Parathyroid adenoma (tissue), 2 donors: Measurements from ENCODE around the gene CENPF.

Experiments used
- H2AFZ ChIP-seq: fragments of 300-600 bp; sonication (generic); one replicate; pipeline ENCODE4 v1.7.0; 2017; ENCODE audit warnings: antibody characterized with exemption, mild to moderate bottlenecking
- H3K27ac ChIP-seq: fragments of 300-600 bp; sonication (generic); one replicate; pipeline ENCODE4 v1.7.0; 2017
- H3K27me3 ChIP-seq: fragments of 300-600 bp; sonication (generic); one replicate; pipeline ENCODE4 v1.7.0; 2017; ENCODE audit warnings: low read length; ENCODE audit not compliant: control insufficient read depth, insufficient read depth
- H3K36me3 ChIP-seq: fragments of 300-600 bp; sonication (generic); one replicate; pipeline ENCODE4 v1.7.0; 2017; ENCODE audit warnings: low read length; ENCODE audit not compliant: control insufficient read depth, insufficient read depth
- H3K4me1 ChIP-seq: fragments of 300-600 bp; sonication (generic); one replicate; pipeline ENCODE4 v1.7.0; 2017; ENCODE audit warnings: control low read depth
- H3K4me2 ChIP-seq: fragments of 300-600 bp; sonication (generic); one replicate; pipeline ENCODE4 v1.7.0; 2017; ENCODE audit warnings: low read length
- H3K4me3 ChIP-seq: fragments of 300-600 bp; sonication (generic); one replicate; pipeline ENCODE4 v1.7.0; 2017; ENCODE audit warnings: low read depth, low read length
- H3K79me2 ChIP-seq: fragments of 300-600 bp; sonication (generic); one replicate; pipeline ENCODE4 v1.7.0; 2017; ENCODE audit warnings: control low read depth
- H3K9ac ChIP-seq: fragments of 300-600 bp; sonication (generic); one replicate; pipeline ENCODE4 v1.7.0; 2017; ENCODE audit warnings: mild to moderate bottlenecking
- H3K9me3 ChIP-seq: fragments of 300-600 bp; sonication (generic); one replicate; pipeline ENCODE4 v1.7.0; 2017; ENCODE audit warnings: low read length; ENCODE audit not compliant: control insufficient read depth
- TF ChIP-seq, protein P1 (sequence below): fragments of 300-600 bp; sonication (generic); IDR thresholded peaks from one replicate; pipeline ENCODE4 v1.7.0; 2017; ENCODE audit warnings: antibody characterized with exemption, mild to moderate bottlenecking
- donor health status: primary hyperparathyroidism.

CENPF gene

DNA sequence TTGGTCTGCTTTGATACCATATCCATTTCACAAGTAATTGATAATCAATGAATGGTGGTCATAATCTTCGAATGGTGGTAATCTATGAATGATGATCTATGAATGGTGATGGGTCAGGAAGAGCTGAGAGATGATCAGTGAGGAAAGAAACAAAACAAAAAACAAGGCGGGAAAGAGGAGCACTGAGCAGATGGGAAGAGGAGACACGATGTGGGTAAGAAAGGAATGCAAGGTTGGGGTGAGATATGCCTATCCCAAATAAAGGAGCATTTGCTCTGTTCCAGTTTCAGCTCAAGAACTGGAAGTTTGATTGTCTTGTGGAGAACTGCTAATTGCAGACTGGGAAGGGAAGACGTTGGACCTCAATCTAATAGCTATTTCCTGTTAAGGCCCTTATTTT lies 73.8 kb downstream of the CENPF start:
- Histone ChIP-seq H3K27me3 (no peaks in the 10 kb centered on the region), H3K79me2 (no peaks in the 10 kb centered on the region), H3K36me3 (no peaks in the 10 kb centered on the region), H3K4me2 (no peak overlapping the region), H3K4me3 (no peak overlapping the region), H3K27ac (no peak overlapping the region), H3K4me1 (no peaks in the 10 kb centered on the region), H2AFZ (no peak overlapping the region), H3K9me3 (no peaks in the 10 kb centered on the region), H3K9ac (no peak overlapping the region)
- TF ChIP-seq, protein P1, sequence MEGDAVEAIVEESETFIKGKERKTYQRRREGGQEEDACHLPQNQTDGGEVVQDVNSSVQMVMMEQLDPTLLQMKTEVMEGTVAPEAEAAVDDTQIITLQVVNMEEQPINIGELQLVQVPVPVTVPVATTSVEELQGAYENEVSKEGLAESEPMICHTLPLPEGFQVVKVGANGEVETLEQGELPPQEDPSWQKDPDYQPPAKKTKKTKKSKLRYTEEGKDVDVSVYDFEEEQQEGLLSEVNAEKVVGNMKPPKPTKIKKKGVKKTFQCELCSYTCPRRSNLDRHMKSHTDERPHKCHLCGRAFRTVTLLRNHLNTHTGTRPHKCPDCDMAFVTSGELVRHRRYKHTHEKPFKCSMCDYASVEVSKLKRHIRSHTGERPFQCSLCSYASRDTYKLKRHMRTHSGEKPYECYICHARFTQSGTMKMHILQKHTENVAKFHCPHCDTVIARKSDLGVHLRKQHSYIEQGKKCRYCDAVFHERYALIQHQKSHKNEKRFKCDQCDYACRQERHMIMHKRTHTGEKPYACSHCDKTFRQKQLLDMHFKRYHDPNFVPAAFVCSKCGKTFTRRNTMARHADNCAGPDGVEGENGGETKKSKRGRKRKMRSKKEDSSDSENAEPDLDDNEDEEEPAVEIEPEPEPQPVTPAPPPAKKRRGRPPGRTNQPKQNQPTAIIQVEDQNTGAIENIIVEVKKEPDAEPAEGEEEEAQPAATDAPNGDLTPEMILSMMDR, result no peak

DNA sequence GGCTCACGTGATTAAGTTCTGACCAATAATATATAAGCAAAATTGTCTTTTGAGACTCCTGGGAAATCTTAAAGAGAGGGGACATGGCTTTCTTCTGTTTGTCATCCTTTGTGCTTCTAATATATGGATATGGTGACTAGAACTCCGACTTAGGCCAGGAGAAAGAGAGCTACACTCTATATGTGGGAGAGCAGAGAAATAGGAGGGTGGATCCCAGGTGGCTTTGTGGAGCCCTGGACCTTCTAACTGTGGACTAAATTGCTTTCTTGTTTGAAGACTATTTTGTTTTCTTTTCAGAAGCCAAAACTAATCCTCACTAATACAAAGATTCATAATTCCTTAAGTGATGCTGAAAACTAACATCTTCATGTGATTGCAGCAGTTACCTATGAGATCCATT lies 75.0 kb downstream of the CENPF start:
- Histone ChIP-seq H3K4me2 (no peak overlapping the region), H3K4me1 (no peaks in the 10 kb centered on the region), H3K27me3 (no peaks in the 10 kb centered on the region), H3K36me3 (no peaks in the 10 kb centered on the region), H3K4me3 (no peak overlapping the region), H3K27ac (no peak overlapping the region), H3K9me3 (no peaks in the 10 kb centered on the region), H3K79me2 (no peaks in the 10 kb centered on the region), H2AFZ (no peak overlapping the region), H3K9ac (no peak overlapping the region)
- TF ChIP-seq, protein P1, result no peak

DNA sequence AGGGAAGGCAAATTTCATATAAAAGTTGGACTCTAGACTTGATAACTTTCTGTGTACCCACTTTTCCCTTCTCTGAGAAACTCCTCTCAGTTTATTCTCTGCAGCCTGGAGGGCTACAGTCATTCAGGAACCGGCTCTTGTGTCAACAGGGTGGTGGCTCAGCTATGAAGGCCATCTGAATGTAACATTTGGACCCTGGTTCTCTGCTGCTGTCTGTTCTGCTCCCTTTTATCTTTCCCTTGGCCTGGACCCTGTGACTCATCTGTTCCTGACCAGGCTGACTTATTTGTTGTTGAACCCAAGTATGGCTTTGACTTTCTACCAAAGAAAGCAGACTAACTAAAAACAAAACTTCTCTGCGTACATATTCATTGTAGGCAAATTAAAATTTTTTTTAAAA lies 75.4 kb downstream of the CENPF start:
- Histone ChIP-seq H3K4me1 (no peaks in the 10 kb centered on the region), H3K9me3 (no peaks in the 10 kb centered on the region), H3K9ac (no peak overlapping the region), H3K36me3 (no peaks in the 10 kb centered on the region), H3K4me3 (no peak overlapping the region), H3K4me2 (no peak overlapping the region), H3K27me3 (no peaks in the 10 kb centered on the region), H3K27ac (no peak overlapping the region), H3K79me2 (no peaks in the 10 kb centered on the region), H2AFZ (no peak overlapping the region)
- TF ChIP-seq, protein P1, result no peak

DNA sequence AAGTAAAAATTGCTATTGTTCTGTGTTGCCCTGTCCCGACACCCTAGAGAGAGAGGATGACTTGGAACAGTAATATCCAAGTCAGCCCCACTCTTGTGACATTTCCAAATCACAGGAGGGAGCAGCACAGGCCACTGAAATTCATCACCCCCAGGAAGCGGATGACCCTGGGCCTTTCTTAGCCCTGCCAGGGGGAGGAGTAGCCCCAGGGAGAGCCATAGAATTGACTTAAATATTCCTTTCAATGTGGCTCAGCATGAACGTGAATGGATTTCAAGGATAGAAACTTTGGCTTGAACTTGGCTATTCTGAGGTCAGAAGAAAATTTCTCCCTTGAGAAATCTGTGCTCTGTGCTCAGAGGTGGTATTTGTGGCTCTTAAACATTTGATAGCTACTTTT lies 80.6 kb downstream of the CENPF start:
- Histone ChIP-seq H3K36me3 (no peaks in the 10 kb centered on the region), H3K9me3 (no peaks in the 10 kb centered on the region), H3K4me3 (no peak overlapping the region), H3K27me3 (no peaks in the 10 kb centered on the region), H3K27ac (no peak overlapping the region), H3K4me1 (no peaks in the 10 kb centered on the region), H3K9ac (no peak overlapping the region), H2AFZ (no peak overlapping the region), H3K79me2 (no peaks in the 10 kb centered on the region), H3K4me2 (no peak overlapping the region)
- TF ChIP-seq, protein P1, result no peak

DNA sequence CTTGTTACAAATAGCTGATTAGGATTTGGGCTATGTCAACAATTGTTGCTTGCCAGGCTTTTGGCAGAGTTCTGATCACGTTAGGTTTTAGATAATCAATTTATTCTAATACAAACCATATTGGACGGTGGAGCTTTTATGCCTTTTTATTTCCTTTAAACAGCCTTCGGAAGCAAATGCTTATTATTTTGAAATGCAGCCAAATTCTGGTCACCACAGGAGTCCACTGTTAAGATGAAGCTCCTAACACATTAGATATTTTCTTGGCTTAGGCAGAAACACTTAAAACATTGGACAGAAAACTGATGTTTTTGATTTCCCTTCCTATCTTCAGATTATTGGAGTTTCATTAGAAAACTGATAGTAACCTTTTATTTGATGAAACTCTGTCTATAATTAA lies 82.9 kb downstream of the CENPF start:
- Histone ChIP-seq H3K9me3 (no peaks in the 10 kb centered on the region), H3K9ac (no peak overlapping the region), H3K36me3 (no peaks in the 10 kb centered on the region), H3K4me3 (no peak overlapping the region), H3K79me2 (no peaks in the 10 kb centered on the region), H3K4me1 (no peaks in the 10 kb centered on the region), H3K27ac (no peak overlapping the region), H3K4me2 (no peak overlapping the region), H2AFZ (no peak overlapping the region), H3K27me3 (no peaks in the 10 kb centered on the region)
- TF ChIP-seq, protein P1, result no peak
